Measurements from ENCODE around the gene RAD23A.
"Not testable (repeated sequence)": the region's sequence is repeated elsewhere in the genome, so short reads cannot be mapped to it uniquely, and the experiment has no call there.

RAD23A gene

DNA sequence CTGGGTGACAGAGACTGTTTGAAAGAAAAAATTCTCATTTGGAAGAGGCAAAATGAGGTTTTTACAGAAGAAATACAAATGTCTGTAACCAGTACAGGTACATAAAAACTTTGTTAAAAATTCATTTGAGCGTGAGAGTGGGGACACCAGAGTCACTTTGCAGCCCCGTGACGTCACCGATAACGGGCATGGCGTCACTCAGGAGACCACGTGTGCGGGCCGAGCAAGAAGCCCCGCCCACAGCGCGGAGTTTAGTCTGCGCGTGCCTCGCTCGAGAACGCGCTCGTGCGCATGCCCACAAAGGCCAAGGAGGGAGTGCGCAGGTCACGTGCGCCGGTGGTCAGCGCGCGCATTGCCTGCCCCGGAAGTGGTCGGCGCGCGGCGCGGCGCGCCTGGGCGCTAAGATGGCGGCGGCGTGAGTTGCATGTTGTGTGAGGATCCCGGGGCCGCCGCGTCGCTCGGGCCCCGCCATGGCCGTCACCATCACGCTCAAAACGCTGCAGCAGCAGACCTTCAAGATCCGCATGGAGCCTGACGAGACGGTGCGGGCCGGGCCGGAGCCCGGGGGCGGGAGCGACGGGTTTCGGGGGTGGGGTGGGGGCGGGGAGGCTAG lies at the start of gene RAD23A:
TSS of gene RAD23A (plus strand) at position 384 of the 613 bp plus-strand sequence. CDS start at position 471, 87 bp downstream.
- DNase-seq (ENCODE audit: low spot score): peak; percentile 91
- peak; percentile 63 for FAIRE-seq

- no peak for DNase-seq (ENCODE audit: low spot score)
- FAIRE-seq: no peak
Measured at GRCh38 chr19:12896460-12896859, 49.2 kb upstream of the RAD23A start.

DNA sequence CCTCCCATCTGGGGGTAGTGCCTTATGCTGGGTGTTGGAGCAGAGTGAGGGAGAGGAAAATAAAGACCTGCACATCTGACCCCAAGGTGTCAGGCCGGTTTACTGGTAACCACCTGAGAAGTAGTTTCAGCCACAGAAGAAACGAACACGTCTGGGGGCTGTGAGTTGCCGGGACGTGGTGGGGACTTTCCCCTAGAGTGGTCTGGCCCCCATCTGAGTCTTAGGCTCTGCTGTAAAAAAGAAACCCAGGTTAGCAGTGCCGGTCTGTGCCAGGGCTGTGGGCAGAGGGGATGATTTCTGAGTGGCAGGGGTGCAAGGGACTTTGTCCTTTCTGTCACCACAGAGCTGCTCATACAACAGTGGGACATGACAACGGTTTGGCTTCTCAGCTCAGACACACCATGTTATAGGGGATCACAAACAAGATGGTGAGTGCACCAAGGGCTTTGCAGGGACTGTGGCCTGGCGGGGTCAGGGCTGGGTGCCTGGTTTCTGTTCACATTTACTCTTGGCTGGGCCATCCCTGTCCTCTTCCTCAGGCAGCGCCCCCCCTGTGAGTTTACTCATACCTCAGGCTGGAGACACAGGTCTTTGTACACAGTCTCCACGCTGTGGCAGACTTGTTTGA lies 45.7 kb upstream of the RAD23A start:
- FAIRE-seq: no peak
- no peak for DNase-seq (ENCODE audit: low spot score)

DNA sequence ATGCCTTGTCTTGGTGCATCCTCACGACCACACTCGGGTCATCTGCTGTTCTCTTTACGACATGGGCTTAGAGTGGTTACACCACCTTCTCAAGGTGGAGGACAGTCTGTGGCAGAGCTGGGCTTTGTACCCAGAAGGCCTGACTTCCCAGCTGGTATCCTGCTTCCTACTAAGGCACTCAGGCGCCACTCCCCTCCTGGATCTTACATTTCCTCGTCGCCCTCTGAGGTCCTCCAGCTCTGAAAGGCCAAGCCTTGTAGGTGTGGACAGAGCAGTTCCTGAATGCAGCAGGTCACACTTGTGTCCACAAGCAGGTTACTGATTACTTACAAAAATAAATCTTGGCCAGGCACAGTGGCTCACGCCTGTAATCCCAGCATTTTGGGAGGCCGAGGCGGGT lies 38.5 kb upstream of the RAD23A start:
- DNase-seq (ENCODE audit: low spot score) (no peak), FAIRE-seq (no peak)

DNA sequence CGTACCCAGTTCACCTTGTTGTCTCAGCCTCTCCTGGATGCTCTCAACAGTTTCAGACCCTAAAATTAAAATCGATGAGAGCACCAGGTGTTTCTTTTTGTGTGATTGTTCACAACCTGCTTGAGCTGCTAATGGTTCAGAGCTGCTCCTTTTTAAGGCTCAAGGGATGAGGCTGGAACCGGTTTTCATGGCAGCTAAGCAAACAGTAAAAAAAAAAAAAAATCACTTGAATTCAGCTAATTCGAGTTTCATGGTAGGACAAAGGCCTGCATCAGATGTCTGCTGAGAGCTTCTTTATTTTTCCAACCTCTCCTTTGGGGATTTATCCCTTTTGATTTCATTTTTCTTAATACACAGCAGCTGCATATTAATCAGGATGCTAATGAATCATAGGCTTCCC lies 33.1 kb upstream of the RAD23A start:
- no peak for DNase-seq (ENCODE audit: low spot score)
- FAIRE-seq: no peak

DNA sequence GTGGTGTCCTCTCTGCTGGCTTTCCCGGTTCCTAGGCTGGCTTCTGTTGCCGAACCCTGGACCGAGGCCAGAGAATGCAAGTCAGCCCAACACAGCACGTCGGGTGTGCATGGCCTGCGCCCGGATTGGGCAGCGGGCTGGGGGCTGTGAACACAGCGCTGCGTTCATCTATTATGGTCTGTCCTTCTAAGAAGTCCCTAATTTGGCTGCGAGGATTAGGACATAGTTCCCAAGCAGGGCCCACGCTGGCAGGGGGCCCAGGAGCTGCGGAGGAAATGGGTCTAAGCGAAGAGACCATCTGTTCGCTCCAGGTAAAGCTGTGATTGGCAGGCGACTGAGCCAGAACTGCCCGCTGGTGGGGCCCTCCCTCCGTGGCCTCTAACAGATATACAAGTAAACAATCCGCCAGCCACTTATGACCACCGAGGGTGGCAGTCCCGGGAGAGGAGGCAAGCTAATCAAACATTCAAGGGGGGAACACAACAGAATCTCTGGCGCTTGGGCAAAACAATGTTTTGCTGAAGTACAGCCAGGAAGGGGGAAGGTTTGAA lies 32.6 kb upstream of the RAD23A start:
- FAIRE-seq (no peak), DNase-seq (ENCODE audit: low spot score) (no peak)

GRCh38 chr19:12913851-12914690 lies 31.6 kb upstream of the RAD23A start:
- DNase-seq (ENCODE audit: low spot score): no peak
- no peak for FAIRE-seq

DNA sequence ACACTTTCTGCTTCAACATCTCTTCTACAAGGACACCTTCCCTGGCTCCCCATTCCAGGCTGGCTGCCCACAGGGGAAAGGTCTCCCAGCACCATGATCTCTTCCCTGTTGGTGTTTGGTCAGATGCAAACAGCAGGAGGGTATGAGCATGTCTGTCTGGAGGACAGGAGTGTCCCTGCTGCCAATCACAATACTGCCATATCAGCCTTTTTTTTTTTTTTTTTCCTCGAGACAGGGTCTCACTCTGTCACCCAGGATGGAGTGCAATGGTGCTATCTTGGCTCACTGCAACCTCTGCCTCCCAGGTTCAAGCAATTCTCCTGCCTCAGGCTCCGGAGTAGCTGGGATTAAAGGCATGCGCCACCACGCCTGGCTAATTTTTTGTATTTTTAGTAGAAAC lies 29.8 kb upstream of the RAD23A start:
- not testable (repeated sequence) for FAIRE-seq; DNase-seq (ENCODE audit: low spot score)

- FAIRE-seq: no peak
- no peak for DNase-seq (ENCODE audit: low spot score)
Measured at GRCh38 chr19:12918253-12918652, 27.4 kb upstream of the RAD23A start.

DNA sequence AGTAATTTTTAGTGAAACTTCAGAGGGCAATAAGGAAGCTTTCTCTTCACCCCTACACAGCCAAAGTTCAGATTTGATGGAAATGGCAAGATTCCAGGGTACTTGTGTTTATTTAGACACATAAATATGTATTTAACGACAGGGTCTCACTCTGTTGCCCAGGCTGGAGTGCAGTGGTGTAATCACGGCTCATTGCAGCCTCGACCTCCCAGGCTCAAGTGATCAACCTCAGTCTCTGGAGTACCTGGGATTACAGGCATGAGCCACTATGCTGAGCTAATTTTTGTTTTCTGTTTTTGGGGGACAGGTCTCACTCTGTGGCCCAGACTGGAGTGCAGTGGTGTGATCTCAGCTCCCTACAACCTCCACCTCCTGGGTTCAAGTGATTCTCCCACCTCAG lies 24.6 kb upstream of the RAD23A start:
- DNase-seq (ENCODE audit: low spot score) (no peak), FAIRE-seq (no peak)

DNA sequence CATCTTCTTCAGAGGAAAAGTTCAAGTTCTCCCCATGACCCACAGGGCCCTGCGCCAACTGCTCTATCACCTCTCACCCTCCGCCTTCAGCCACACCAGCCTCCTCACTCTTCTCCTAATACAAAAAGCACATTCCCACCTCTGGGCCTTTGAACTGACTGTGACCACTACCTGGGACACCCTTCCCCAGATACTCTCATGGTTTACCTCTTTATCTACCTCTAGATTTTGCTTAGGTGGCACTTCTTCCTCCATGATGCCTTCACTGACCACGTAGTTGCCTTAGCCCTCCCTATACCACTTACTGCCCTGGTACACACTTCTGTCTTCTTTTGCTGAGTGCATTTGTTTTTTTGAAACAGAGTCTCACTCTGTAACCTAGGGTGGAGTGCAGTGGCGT lies 22.7 kb upstream of the RAD23A start:
- DNase-seq (ENCODE audit: low spot score): no peak
- no peak for FAIRE-seq

GRCh38 chr19:12924621-12925310 lies 20.9 kb upstream of the RAD23A start:
- DNase-seq (ENCODE audit: low spot score) (no peak), FAIRE-seq (no peak)

DNA sequence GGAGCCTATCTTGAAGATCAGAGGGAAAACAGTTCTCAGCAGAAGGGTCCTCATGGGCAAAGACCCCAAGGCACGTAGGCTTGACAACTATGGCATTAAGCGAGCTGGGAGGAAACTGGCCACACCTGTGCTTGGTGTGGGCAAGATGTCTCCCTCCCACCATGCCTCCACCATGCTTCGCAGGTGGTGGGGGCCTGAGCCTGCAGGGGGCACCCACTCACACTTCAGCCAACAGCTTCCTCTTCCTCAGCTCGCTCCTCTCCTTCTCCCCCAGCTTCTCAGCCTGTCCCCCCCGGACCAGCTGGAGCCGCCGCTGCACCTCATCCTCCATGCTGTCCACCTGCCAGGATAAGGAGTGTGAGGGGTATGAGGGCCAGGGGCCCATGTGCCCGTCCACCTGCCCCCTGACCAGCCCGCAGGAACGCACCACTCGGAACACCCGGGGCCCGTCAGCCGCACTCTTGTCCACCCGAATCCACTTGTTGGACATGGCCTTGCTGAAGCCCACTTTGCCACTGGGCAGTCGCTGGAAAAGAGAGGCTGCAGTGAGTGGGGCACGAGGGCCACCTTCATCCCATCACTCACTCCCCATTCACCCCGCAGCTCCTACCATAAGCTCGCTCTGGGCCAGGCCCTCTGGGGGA lies 15.5 kb upstream of the RAD23A start:
- FAIRE-seq (no peak), DNase-seq (ENCODE audit: low spot score) (no peak)

GRCh38 chr19:12932392-12933286 lies 13.0 kb upstream of the RAD23A start:
- FAIRE-seq: no peak
- no peak for DNase-seq (ENCODE audit: low spot score)

DNA sequence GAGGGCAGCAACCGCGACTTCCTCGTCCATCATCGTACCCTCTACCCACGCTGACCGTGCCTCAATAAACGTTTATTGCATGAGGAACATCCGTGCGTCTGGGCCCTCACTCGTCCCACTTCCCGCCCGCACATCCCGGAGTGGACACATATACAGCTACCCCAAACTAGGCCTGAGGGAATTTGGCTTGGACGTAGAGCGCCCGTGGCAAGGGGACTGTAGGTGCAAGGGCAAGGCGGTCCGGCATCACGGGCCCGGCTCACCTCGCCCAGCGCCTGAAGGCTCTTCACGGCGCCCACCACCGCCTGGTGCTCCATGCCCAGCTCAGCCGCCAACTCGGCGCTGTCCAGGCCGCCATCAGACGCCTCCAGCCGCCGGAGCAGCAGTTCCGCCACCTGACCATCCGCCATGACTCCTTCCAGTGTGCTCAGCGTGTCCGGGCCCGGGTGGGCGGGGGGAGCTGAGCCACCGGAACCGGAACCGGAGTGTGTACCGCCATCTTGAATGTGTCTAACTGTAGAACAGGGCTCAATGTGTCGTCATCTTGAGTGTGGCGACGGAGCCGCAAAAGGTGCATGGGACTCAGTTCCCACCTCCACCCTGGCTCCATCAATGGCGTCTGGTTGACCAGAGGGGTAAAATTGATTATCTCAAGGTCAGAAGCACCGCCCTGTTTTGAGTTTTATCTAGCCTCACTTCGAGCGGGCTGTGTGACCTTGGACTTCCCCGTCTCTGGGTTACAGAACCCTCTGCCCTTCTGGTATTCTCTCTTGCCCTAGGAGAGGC lies 12.2 kb upstream of the RAD23A start, which contains the start of gene FARSA:
TSS of gene FARSA (minus strand) at position 425 of the 786 bp plus-strand sequence. CDS start at position 410, 15 bp downstream.
- FAIRE-seq (no peak), DNase-seq (ENCODE audit: low spot score) (peak; percentile 83)

GRCh38 chr19:12935071-12935470 lies 10.6 kb upstream of the RAD23A start:
- DNase-seq (ENCODE audit: low spot score): no peak
- no peak for FAIRE-seq

GRCh38 chr19:12936582-12936981 lies 9.1 kb upstream of the RAD23A start:
- DNase-seq (ENCODE audit: low spot score): no peak
- FAIRE-seq: no peak

DNA sequence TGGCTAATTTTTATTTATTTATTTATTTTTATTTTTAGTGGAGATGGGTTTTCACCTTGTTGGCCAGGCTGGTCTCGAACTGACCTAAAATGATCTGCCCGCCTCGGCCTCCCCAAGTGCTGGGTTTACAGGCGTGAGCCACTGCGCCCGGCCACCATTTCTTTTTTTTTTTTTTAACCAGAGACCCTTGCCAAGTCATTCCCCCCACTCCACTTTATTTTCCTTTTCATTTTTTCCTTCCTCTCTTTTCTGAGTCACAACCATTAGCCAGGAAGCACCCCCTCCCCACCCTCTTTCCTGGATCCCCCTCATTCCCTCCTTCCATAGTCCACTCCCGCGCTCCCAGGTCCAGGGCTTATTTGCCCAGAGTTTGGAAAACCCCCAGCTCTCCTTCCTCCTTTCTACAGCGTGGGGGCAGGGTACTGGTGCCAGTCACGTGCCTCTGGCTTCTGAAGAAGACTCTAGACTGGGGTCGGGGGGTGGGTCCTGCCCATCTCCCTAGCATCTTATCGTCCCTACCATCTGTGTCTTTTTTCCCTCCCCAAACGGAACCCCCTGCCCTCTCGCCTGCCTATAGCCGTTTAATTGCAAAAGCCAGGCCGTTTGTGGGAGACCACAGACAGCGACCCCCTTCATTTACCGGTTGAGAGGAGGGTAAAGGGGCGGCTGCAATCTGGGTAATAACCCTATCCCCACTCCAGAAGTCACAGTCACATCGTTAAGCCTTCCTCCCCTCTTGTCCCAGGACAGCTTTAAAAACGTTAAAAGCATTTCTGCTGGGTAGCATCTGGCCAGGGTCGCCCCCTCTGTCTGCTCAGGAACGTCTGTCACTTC lies 8.4 kb upstream of the RAD23A start:
- DNase-seq (ENCODE audit: low spot score) (no peak), FAIRE-seq (no peak)
